Activated naive CD8-positive, alpha-beta T cell treated with anti-CD3 and anti-CD28 coated beads, Interleukin-2, amount 50 U/mL, for 24 hours (primary cell): ENCODE measurements around the gene CCDC178.
"Not testable (repeated sequence)": the region's sequence is repeated elsewhere in the genome, so short reads cannot be mapped to it uniquely, and the experiment has no call there.

ENCODE experiments used
- ATAC-seq: fragments of 150-1000 bp; cut with Tn5 transposase; one replicate; pipeline ENCODE4 v1.10.0; 2021
- DNase-seq: peaks from one replicate; pipeline ENCODE4 v3.0.0; 2021
- H3K27ac Mint-ChIP-seq: one replicate; pipeline ENCODE4 v1.8.0; 2021; ENCODE audit warnings: mild to moderate bottlenecking, mixed read lengths
- H3K27me3 Mint-ChIP-seq: one replicate; pipeline ENCODE4 v1.8.0; 2021; ENCODE audit warnings: mixed read lengths
- H3K36me3 Mint-ChIP-seq: one replicate; pipeline ENCODE4 v1.8.0; 2021; ENCODE audit warnings: low read depth, mixed read lengths
- H3K4me1 Mint-ChIP-seq: one replicate; pipeline ENCODE4 v1.8.0; 2021; ENCODE audit warnings: mixed read lengths
- H3K4me3 Mint-ChIP-seq: one replicate; pipeline ENCODE4 v1.8.0; 2021; ENCODE audit warnings: mild to moderate bottlenecking, moderate library complexity, mixed read lengths
- H3K9me3 Mint-ChIP-seq: one replicate; pipeline ENCODE4 v1.8.0; 2021; ENCODE audit warnings: mixed read lengths

The CCDC178 gene

GRCh38 chr18:33210575-33211189, 229.8 kb downstream of the CCDC178 start:
- no peak for ATAC-seq
- Mint-ChIP-seq H3K27me3 (no peaks in the 10 kb centered on the region), H3K9me3 (no peaks in the 10 kb centered on the region), H3K4me1 (no peaks in the 10 kb centered on the region), H3K4me3 (no peak overlapping the region), H3K27ac (no peak overlapping the region), H3K36me3 (no peaks in the 10 kb centered on the region)
- DNase-seq, result no peak

- no peak for ATAC-seq
- Mint-ChIP-seq H3K4me1 (no peaks in the 10 kb centered on the region), H3K9me3 (peaks cover 5% of the 10 kb centered on the region), H3K36me3 (no peaks in the 10 kb centered on the region), H3K27me3 (peaks cover 6% of the 10 kb centered on the region), H3K4me3 (no peak overlapping the region), H3K27ac (no peak overlapping the region)
- no peak for DNase-seq
Observed at GRCh38 chr18:33205777-33206176, 234.7 kb downstream of the CCDC178 start.

GRCh38 chr18:33201509-33201926, 239.0 kb downstream of the CCDC178 start:
- no peaks in the 10 kb centered on the region for H3K36me3 Mint-ChIP-seq
- DNase-seq, result no peak

GRCh38 chr18:33195795-33196194, 244.7 kb downstream of the CCDC178 start:
- no peaks in the 10 kb centered on the region for H3K9me3 Mint-ChIP-seq
- no peaks in the 10 kb centered on the region for H3K36me3 Mint-ChIP-seq
- no peak overlapping the region for H3K4me3 Mint-ChIP-seq

More at GRCh38 chr18:33201509-33201926, 239.0 kb downstream of the CCDC178 start:
- H3K4me1 Mint-ChIP-seq, result no peaks in the 10 kb centered on the region
- no peak for ATAC-seq
- no peak overlapping the region for H3K27ac Mint-ChIP-seq
- H3K27me3 Mint-ChIP-seq, result peaks cover 6% of the 10 kb centered on the region
- peaks cover 5% of the 10 kb centered on the region for H3K9me3 Mint-ChIP-seq
- H3K4me3 Mint-ChIP-seq, result no peak overlapping the region

GRCh38 chr18:33194793-33195192, 245.7 kb downstream of the CCDC178 start:
- no peaks in the 10 kb centered on the region for H3K36me3 Mint-ChIP-seq
- no peak overlapping the region for H3K4me3 Mint-ChIP-seq
- no peak overlapping the region for H3K27ac Mint-ChIP-seq
- no peak for DNase-seq
- H3K9me3 Mint-ChIP-seq, result no peaks in the 10 kb centered on the region
- no peak for ATAC-seq
- no peaks in the 10 kb centered on the region for H3K27me3 Mint-ChIP-seq
- H3K4me1 Mint-ChIP-seq, result no peaks in the 10 kb centered on the region

More at GRCh38 chr18:33195795-33196194, 244.7 kb downstream of the CCDC178 start:
- no peak overlapping the region for H3K27ac Mint-ChIP-seq
- no peak for DNase-seq
- no peaks in the 10 kb centered on the region for H3K4me1 Mint-ChIP-seq
- ATAC-seq, result no peak
- H3K27me3 Mint-ChIP-seq, result no peaks in the 10 kb centered on the region

- no peaks in the 10 kb centered on the region for H3K36me3 Mint-ChIP-seq
- DNase-seq, result no peak
- no peaks in the 10 kb centered on the region for H3K27me3 Mint-ChIP-seq
- H3K9me3 Mint-ChIP-seq, result peaks cover 3% of the 10 kb centered on the region
- H3K27ac Mint-ChIP-seq, result no peak overlapping the region
- no peaks in the 10 kb centered on the region for H3K4me1 Mint-ChIP-seq
- no peak overlapping the region for H3K4me3 Mint-ChIP-seq
- no peak for ATAC-seq
Observed at GRCh38 chr18:33184958-33185357, 255.6 kb downstream of the CCDC178 start.

- no peak for DNase-seq
- no peaks in the 10 kb centered on the region for H3K36me3 Mint-ChIP-seq
- peaks cover 3% of the 10 kb centered on the region for H3K9me3 Mint-ChIP-seq
- H3K27ac Mint-ChIP-seq, result no peak overlapping the region
- no peak for ATAC-seq
- H3K4me3 Mint-ChIP-seq, result no peak overlapping the region
- H3K4me1 Mint-ChIP-seq, result no peaks in the 10 kb centered on the region
- H3K27me3 Mint-ChIP-seq, result no peaks in the 10 kb centered on the region
Observed at GRCh38 chr18:33184175-33184574, 256.3 kb downstream of the CCDC178 start.

- Mint-ChIP-seq H3K4me3 (no peak overlapping the region), H3K9me3 (peaks cover 3% of the 10 kb centered on the region), H3K4me1 (no peaks in the 10 kb centered on the region), H3K36me3 (no peaks in the 10 kb centered on the region), H3K27ac (no peak overlapping the region), H3K27me3 (no peaks in the 10 kb centered on the region)
- ATAC-seq (no peak), DNase-seq (no peak)
Observed at GRCh38 chr18:33183136-33183535, 257.4 kb downstream of the CCDC178 start.

GRCh38 chr18:33181016-33181415, 259.5 kb downstream of the CCDC178 start:
- H3K4me1 Mint-ChIP-seq, result no peaks in the 10 kb centered on the region
- H3K36me3 Mint-ChIP-seq, result no peaks in the 10 kb centered on the region
- H3K9me3 Mint-ChIP-seq, result no peaks in the 10 kb centered on the region
- H3K27me3 Mint-ChIP-seq, result no peaks in the 10 kb centered on the region
- H3K4me3 Mint-ChIP-seq, result no peak overlapping the region
- H3K27ac Mint-ChIP-seq, result no peak overlapping the region
- ATAC-seq, result no peak
- DNase-seq, result no peak

- Mint-ChIP-seq H3K27me3 (no peaks in the 10 kb centered on the region), H3K36me3 (no peaks in the 10 kb centered on the region), H3K9me3 (peaks cover 12% of the 10 kb centered on the region), H3K4me3 (no peak overlapping the region), H3K27ac (no peak overlapping the region), H3K4me1 (no peaks in the 10 kb centered on the region)
- ATAC-seq, result no peak
- DNase-seq, result no peak
Observed at GRCh38 chr18:33169218-33169617, 271.3 kb downstream of the CCDC178 start.

GRCh38 chr18:33164121-33164520, 276.4 kb downstream of the CCDC178 start:
- not testable (repeated sequence) for H3K4me1 Mint-ChIP-seq, H3K27me3 Mint-ChIP-seq, H3K27ac Mint-ChIP-seq, H3K36me3 Mint-ChIP-seq, DNase-seq, H3K4me3 Mint-ChIP-seq, ATAC-seq
- H3K9me3 Mint-ChIP-seq, result peaks cover 13% of the 10 kb centered on the region

GRCh38 chr18:33161131-33161530, 279.4 kb downstream of the CCDC178 start:
- no peaks in the 10 kb centered on the region for H3K36me3 Mint-ChIP-seq
- H3K4me3 Mint-ChIP-seq, result no peak overlapping the region
- H3K4me1 Mint-ChIP-seq, result no peaks in the 10 kb centered on the region
- ATAC-seq (no peak), DNase-seq (no peak)
- H3K27ac Mint-ChIP-seq, result no peak overlapping the region
- H3K27me3 Mint-ChIP-seq, result no peaks in the 10 kb centered on the region
- peaks cover 7% of the 10 kb centered on the region for H3K9me3 Mint-ChIP-seq

GRCh38 chr18:33159151-33159550, 281.4 kb downstream of the CCDC178 start:
- Mint-ChIP-seq H3K27ac (no peak overlapping the region), H3K36me3 (no peaks in the 10 kb centered on the region), H3K4me3 (no peak overlapping the region), H3K4me1 (no peaks in the 10 kb centered on the region), H3K27me3 (no peaks in the 10 kb centered on the region), H3K9me3 (peaks cover 7% of the 10 kb centered on the region)
- ATAC-seq (no peak), DNase-seq (no peak)

- H3K9me3 Mint-ChIP-seq, result peaks cover 7% of the 10 kb centered on the region
- no peak overlapping the region for H3K4me3 Mint-ChIP-seq
- H3K4me1 Mint-ChIP-seq, result no peaks in the 10 kb centered on the region
- H3K27me3 Mint-ChIP-seq, result no peaks in the 10 kb centered on the region
- ATAC-seq (no peak), DNase-seq (no peak)
- H3K36me3 Mint-ChIP-seq, result no peaks in the 10 kb centered on the region
- no peak overlapping the region for H3K27ac Mint-ChIP-seq
Observed at GRCh38 chr18:33157893-33158292, 282.6 kb downstream of the CCDC178 start.

GRCh38 chr18:33156906-33157470, 283.5 kb downstream of the CCDC178 start:
- no peak for ATAC-seq
- Mint-ChIP-seq H3K36me3 (no peaks in the 10 kb centered on the region), H3K4me3 (no peak overlapping the region), H3K27ac (no peak overlapping the region), H3K27me3 (no peaks in the 10 kb centered on the region), H3K4me1 (no peaks in the 10 kb centered on the region), H3K9me3 (peaks cover 7% of the 10 kb centered on the region)
- DNase-seq, result no peak
